ENCODE data around the gene CYTH3. TPM values are rescaled to one million over a fixed set of nuclear protein-coding genes. Genes with fewer than 3 reads are reported as not detected.
"Not testable (repeated sequence)": the region's sequence is repeated elsewhere in the genome, so short reads cannot be mapped to it uniquely, and the experiment has no call there.

Gene CYTH3, protein sequence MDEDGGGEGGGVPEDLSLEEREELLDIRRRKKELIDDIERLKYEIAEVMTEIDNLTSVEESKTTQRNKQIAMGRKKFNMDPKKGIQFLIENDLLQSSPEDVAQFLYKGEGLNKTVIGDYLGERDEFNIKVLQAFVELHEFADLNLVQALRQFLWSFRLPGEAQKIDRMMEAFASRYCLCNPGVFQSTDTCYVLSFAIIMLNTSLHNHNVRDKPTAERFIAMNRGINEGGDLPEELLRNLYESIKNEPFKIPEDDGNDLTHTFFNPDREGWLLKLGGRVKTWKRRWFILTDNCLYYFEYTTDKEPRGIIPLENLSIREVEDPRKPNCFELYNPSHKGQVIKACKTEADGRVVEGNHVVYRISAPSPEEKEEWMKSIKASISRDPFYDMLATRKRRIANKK
- polyA plus RNA-seq: 10 to 100 TPM in 2 of 3 donors, 1 to 10 TPM in 1; 5.2 to 28.5 (median 23.2) TPM

DNA sequence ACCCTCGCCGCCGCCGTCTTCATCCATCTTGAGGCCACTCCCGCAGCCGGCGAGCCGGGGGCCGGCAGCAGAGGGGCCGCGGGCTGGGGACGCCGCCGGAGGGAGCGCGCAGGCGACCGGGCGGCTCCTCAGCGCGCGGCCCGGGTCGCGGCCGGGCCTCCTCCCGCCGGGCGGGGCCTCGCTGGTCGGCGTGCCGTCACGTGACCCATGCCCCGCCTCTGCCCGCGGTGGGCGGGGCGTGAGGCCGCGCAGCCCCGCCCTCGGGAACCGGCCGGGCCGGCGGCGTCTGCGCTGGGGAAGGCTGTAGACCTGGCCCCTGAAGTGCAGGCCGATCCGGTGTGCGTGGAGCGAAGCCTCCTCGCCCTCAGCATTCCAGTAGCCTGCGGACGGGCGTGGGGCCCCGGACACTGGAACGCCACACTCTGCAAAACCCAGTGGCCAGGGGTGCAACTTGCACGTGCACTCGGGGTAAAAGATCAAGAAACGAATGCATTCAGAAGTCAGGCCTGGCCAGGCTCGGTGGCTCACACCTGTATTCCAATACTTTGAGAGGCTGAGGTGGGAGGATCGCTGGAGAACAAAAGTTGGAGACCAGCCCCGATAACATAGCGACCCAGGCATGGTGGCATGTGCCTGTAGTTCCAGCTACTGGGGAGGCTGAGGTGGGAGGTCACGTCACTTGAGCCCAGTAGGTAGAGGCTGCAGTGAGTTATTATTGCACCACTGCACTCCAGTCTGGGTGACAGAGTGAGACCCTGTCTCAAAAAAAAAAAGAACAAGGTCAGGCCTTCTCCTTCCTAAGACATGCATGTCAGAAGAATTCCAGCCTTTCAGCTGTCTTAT, at the start of gene CYTH3:
CYTH3 (minus strand) TSS at position 144 of the 843 bp plus-strand sequence; CDS start at position 27, 117 bp downstream.
- 5 to 11% (median 7%) methylated on average over 33 to 67 of the region's 67 CpGs for WGBS, 3 donors
- no peak within 1 kb of the TSS for H3K27ac ChIP-seq (ENCODE audit: low read depth, low read length)

- H3K27ac ChIP-seq (ENCODE audit: low read depth, low read length): no peak overlapping the region
- 23 to 55% (median 46%) methylated on average over 1 of the region's 1 CpG for WGBS, 3 donors
Observed at GRCh38 chr7:6320791-6321190, 48.4 kb upstream of the CYTH3 start.

GRCh38 chr7:6317797-6318438, 45.5 kb upstream of the CYTH3 start:
- WGBS, 3 donors: 18 to 52% (median 20%) methylated on average over 16 of the region's 16 CpGs
- H3K27ac ChIP-seq (ENCODE audit: low read depth, low read length): no peak overlapping the region

DNA sequence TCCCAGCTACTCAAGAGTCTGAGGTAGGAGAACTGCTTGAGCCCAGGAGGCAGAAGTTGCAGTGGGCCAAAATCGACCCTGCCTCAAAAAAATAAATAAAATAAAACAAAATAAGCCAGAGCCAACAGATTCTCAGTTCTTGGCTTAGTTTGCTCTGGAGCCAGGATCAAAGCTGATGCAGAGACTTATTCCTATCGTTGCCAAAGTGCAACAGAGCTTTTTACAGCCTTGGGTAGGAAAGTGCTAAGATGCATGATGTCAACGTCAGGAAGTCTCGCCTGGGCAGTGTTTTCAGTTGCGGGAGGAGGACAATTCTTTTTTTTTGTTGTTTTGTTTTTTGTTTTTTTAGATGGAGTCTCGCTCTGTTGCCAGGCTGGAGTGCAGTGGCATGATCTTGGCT, 43.8 kb upstream of the CYTH3 start:
- H3K27ac ChIP-seq (ENCODE audit: low read depth, low read length): no peak overlapping the region
- WGBS, 3 donors: 68 to 81% (median 76%) methylated on average over 6 of the region's 6 CpGs

DNA sequence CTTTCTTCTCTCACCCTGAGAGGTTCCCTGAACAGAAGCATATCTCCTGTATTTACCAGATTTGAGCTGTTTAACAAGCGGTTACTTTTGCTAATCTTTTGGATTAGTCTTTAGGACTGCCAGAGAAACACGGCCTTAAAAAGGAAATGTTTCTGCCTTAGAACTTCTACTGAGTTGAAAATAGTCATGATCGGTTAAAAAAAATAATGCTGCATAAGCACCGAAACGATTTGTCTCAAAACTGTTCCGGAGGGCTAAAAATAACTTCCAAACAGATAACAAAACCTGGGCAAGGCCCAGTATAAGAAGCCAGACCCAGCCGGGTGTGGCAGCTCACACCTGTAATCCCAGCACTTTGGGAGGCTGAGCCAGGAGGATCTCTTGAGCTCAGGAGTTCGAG, 43.3 kb upstream of the CYTH3 start:
- 40 to 67% (median 64%) methylated on average over 8 of the region's 8 CpGs for WGBS, 3 donors
- H3K27ac ChIP-seq (ENCODE audit: low read depth, low read length): no peak overlapping the region

- no peak overlapping the region for H3K27ac ChIP-seq (ENCODE audit: low read depth, low read length)
- WGBS, 3 donors: 72 to 86% (median 83%) methylated on average over 10 of the region's 10 CpGs
Observed at GRCh38 chr7:6310271-6310993, 38.0 kb upstream of the CYTH3 start.

GRCh38 chr7:6307762-6308161, 35.3 kb upstream of the CYTH3 start:
- H3K27ac ChIP-seq (ENCODE audit: low read depth, low read length): no peak overlapping the region
- 67 to 77% (median 69%) methylated on average over 5 of the region's 5 CpGs for WGBS, 3 donors

DNA sequence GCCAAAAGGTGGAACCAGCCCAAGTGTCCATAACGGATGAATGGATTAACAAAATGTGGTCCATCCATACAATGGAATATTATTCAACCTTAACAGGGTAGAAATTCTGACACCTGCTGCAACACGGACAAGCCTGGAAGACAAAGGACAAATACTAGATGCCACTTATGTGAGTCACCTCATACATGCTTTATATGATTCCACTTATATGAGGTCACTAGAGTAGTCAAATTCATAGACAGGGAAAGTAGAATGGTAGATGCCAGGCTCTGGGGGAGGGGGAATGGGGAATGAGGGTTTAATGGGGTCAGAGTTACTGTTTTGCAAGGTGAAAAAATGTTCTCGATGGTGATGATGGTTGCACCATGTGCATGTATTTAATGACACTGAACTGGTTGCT, 34.0 kb upstream of the CYTH3 start:
- WGBS, 3 donors: 70 to 87% (median 81%) methylated on average over 3 of the region's 3 CpGs
- H3K27ac ChIP-seq (ENCODE audit: low read depth, low read length): no peak overlapping the region

GRCh38 chr7:6305330-6305729, 32.9 kb upstream of the CYTH3 start:
- H3K27ac ChIP-seq (ENCODE audit: low read depth, low read length): no peak overlapping the region
- 53 to 72% (median 68%) methylated on average over 2 of the region's 2 CpGs for WGBS, 3 donors

DNA sequence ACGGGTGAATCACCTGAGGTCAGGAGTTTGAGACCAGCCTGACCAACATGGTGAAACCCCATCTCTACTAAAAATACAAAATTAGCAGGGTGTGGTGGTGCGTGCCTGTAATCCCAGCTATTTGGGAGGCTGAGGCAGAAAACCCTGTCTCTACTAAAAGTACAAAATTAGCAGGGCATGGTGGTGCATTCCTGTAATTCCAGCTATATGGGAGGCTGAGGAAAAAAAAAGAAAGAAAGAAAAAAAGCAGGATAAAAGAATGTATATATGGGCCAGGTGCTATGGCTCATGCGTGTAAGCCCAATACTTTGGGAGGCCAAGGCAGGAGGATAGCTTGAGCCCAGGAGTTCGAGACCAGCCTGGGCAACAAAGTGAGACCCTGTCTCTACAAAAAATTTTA, 29.0 kb upstream of the CYTH3 start:
- 94 to 98% (median 96%) methylated on average over 4 of the region's 4 CpGs for WGBS, 3 donors
- H3K27ac ChIP-seq (ENCODE audit: low read depth, low read length): not testable (repeated sequence)

DNA sequence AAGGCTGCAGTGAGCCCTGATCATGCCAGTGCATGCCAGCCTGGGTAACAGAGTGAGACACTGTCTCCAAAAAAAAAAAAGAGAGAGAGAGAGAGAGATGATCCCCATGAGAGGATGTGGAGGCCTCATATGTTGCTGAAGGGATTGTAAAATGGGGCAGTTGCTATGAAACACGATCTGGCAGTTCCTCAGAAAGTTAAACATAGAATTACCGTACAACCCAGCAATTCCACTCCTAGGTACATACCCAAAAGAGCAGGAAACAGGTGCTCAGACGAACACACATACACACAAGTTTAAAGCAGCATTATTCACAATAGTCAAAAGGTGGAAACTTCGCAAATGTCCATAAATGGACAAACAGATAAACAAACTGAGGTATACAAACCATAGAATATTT, 27.4 kb upstream of the CYTH3 start:
- no peak overlapping the region for H3K27ac ChIP-seq (ENCODE audit: low read depth, low read length)
- WGBS, 3 donors: 78 to 85% (median 80%) methylated on average over 4 of the region's 4 CpGs

DNA sequence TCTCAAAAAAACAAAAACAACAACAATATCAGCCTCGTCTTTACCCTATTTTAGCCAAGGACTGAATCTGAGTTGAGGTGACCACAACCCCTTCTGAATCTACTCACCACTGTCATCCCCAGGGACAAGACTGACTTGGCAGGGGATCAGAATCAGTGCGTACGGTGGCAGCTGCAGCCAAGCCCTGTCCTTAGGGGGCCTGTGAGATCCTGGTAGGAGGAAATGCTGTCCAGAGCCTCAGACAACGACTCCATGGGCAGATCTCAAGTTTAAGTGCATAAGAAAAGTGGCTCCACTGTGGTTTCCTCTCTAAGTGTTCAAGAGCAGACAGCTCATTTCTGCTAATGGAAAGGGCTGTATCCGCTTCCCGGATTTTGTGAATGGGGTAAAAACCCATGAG, 22.4 kb upstream of the CYTH3 start:
- no peak overlapping the region for H3K27ac ChIP-seq (ENCODE audit: low read depth, low read length)
- 51 to 61% (median 55%) methylated on average over 6 of the region's 6 CpGs for WGBS, 3 donors

- no peak overlapping the region for H3K27ac ChIP-seq (ENCODE audit: low read depth, low read length)
- whole genome bisulfite sequencing, 3 donors: 46 to 88% (median 57%) methylated on average over 3 of the region's 3 CpGs
Observed at GRCh38 chr7:6293202-6293601, 20.8 kb upstream of the CYTH3 start.

- 86 to 97% (median 94%) methylated on average over 11 to 12 of the region's 12 CpGs for WGBS, 3 donors
- not testable (repeated sequence) for H3K27ac ChIP-seq (ENCODE audit: low read depth, low read length)
Observed at GRCh38 chr7:6291941-6292340, 19.5 kb upstream of the CYTH3 start.

- WGBS, 3 donors: 96 to 98% (median 96%) methylated on average over 5 of the region's 5 CpGs
- H3K27ac ChIP-seq (ENCODE audit: low read depth, low read length): no peak overlapping the region
Observed at GRCh38 chr7:6291531-6291930, 19.1 kb upstream of the CYTH3 start.

GRCh38 chr7:6290319-6290741, 17.9 kb upstream of the CYTH3 start:
- WGBS, 3 donors: 70 to 81% (median 74%) methylated on average over 9 of the region's 9 CpGs
- H3K27ac ChIP-seq (ENCODE audit: low read depth, low read length): no peak overlapping the region

DNA sequence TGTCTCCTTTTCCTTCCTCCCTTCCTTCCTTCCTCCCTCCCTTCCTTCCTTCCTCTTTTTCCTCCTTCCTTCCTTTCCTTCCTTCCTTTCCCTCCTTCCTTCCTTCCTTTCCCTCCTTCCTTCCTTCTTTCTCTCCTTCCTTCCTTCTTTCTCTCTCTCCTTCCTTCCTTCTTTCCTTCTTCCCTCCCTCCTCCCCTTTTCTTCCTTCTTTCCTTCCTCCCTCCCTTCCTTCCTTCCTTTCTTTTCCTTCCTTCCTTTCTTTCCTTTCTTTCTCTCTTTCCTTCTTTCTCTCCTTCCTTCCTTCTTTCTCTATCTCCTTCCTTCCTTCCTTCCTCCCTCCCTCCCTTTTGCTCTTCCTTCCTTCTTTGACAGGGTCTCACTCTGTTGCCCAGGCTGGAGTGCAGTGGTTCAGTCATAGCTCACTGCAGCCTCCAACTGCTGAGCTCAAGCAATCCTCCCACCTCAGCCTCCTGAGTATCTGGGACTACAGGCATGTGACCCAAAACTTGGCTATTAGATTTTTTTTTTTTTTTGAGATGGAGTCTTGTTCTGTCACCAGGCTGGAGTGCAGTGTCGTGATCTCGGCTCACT, 15.9 kb upstream of the CYTH3 start:
- WGBS, 3 donors: 100% methylated on average over 2 of the region's 2 CpGs
- H3K27ac ChIP-seq (ENCODE audit: low read depth, low read length): no peak overlapping the region

- 86 to 91% (median 91%) methylated on average over 8 of the region's 8 CpGs for WGBS, 3 donors
- no peak overlapping the region for H3K27ac ChIP-seq (ENCODE audit: low read depth, low read length)
Observed at GRCh38 chr7:6286486-6286885, 14.1 kb upstream of the CYTH3 start.

Data from adipose tissue (tissue), 3 donors.